ENCODE measurements around the gene LIG3.
A peak's percentile ranks its signal among the peaks of the same experiment; 100 is the strongest.
"Not testable (repeated sequence)": the region's sequence is repeated elsewhere in the genome, so short reads cannot be mapped to it uniquely, and the experiment has no call there.

LIG3 gene

GRCh38 chr17:34980353-34980680 lies at the start of gene LIG3:
TSS of gene LIG3 (plus strand) at chr17:34980512. CDS start at chr17:34983006, 2,494 bp downstream.
- DNase-seq, result peak; percentile 43 to 88

- not testable (repeated sequence) for DNase-seq
These were observed 29.5 kb upstream of the LIG3 start for GRCh38 chr17:34950780-34951179.

- no peak for DNase-seq
These were observed 21.9 kb upstream of the LIG3 start for GRCh38 chr17:34958438-34958837.

GRCh38 chr17:34961093-34961911 lies 19.0 kb upstream of the LIG3 start, which contains the start of the genes CCT6B and ZNF830:
TSS of gene CCT6B (minus strand) at chr17:34961460. CDS start at chr17:34961393, 67 bp downstream.
TSS of gene ZNF830 (plus strand) at chr17:34961540. CDS start at chr17:34961567, 27 bp downstream.
- DNase-seq, result peak; percentile 74 to 91

GRCh38 chr17:34974179-34974578 lies 6.1 kb upstream of the LIG3 start:
- DNase-seq, result no peak

- DNase-seq, result no peak
These were observed 5.2 kb upstream of the LIG3 start for GRCh38 chr17:34974794-34975785.

GRCh38 chr17:34979153-34979552 lies 1.2 kb upstream of the LIG3 start:
- no peak for DNase-seq

GRCh38 chr17:34979650-34980352 lies 511 bp upstream of the LIG3 start:
- no peak for DNase-seq

GRCh38 chr17:34980681-34981537 lies 597 bp downstream of the LIG3 start:
- DNase-seq, result peak; percentile 48 to 85

- no peak for DNase-seq
These were observed 1.4 kb downstream of the LIG3 start for GRCh38 chr17:34981538-34982241.

- no peak for DNase-seq
These were observed 6.9 kb downstream of the LIG3 start for GRCh38 chr17:34987232-34987631.

- no peak for DNase-seq
These were observed 8.3 kb downstream of the LIG3 start for GRCh38 chr17:34988644-34989043.

- no peak for DNase-seq
These were observed 9.2 kb downstream of the LIG3 start for GRCh38 chr17:34989473-34989872.

- DNase-seq, result no peak
These were observed 10.6 kb downstream of the LIG3 start for GRCh38 chr17:34990921-34991365.

- DNase-seq, result no peak
These were observed 11.3 kb downstream of the LIG3 start for GRCh38 chr17:34991606-34992005.

GRCh38 chr17:34993031-34993430 lies 12.7 kb downstream of the LIG3 start:
- DNase-seq, result no peak

- DNase-seq, result no peak
These were observed 16.3 kb downstream of the LIG3 start for GRCh38 chr17:34996422-34997285.

- no peak for DNase-seq
These were observed 17.1 kb downstream of the LIG3 start for GRCh38 chr17:34997355-34997862.

- DNase-seq, result peak in 1 of 2 experiments; percentile 38
These were observed 17.9 kb downstream of the LIG3 start for GRCh38 chr17:34998205-34998604.

GRCh38 chr17:34999456-34999855 lies 19.1 kb downstream of the LIG3 start:
- DNase-seq, result no peak

Data from SW 1271 (cell line).